Gastroesophageal sphincter (tissue), 4 donors: ENCODE results near the gene SMARCAL1. TPM values are rescaled to one million over a fixed set of nuclear protein-coding genes. Genes with fewer than 3 reads are reported as not detected.

Source experiments
- ATAC-seq: fragments of 150-250 bp; one replicate; pipeline ENCODE4 v1.9.1; 2016; ENCODE audit warnings: mild to moderate bottlenecking, moderate library complexity
- H3K27ac ChIP-seq, 4 donors: fragments of 200-600 bp; sonication (generic) in 3 of 4; 1 replicate in 3 of 4; 2 replicates in 1 of 4; pipeline ENCODE4 v1.5.1; 2016 to 2019
- H3K27me3 ChIP-seq: fragments of 200-600 bp; sonication (generic); one replicate; pipeline ENCODE4 v1.5.1; 2019
- H3K36me3 ChIP-seq, 2 donors: fragments of 200-600 bp; sonication (generic); one replicate each; pipeline ENCODE4 v1.5.1; 2019; ENCODE audit warnings: control low read depth in 1 of 2
- H3K4me1 ChIP-seq, 3 donors: fragments of 200-600 bp; sonication (generic); 1 replicate in 2 of 3; 2 replicates in 1 of 3; pipeline ENCODE4 v1.5.1; 2016 to 2019; ENCODE audit warnings: control low read depth in 2 of 3
- H3K4me3 ChIP-seq, 2 donors: fragments of 200-600 bp; sonication (generic); one replicate each; pipeline ENCODE4 v1.5.1; 2019; ENCODE audit warnings: mild to moderate bottlenecking in 1 of 2, moderate library complexity in 1 of 2
- H3K9me3 ChIP-seq, 3 donors: fragments of 200-600 bp; sonication (generic); one replicate each; pipeline ENCODE4 v1.5.1; 2017 to 2019; ENCODE audit warnings: control low read depth in 2 of 3
- EP300 ChIP-seq: sonication (generic); formaldehyde crosslinking; IDR thresholded peaks from one replicate; pipeline ENCODE4 v1.6.1; 2017; ENCODE audit warnings: antibody characterized with exemption, mild to moderate bottlenecking
- POLR2A ChIP-seq, 2 donors: fragments of 450-650 bp; IDR thresholded peaks; one replicate each; pipeline ENCODE4 v1.6.1; 2017; ENCODE audit warnings: antibody characterized with exemption in 2 of 2, mild to moderate bottlenecking in 2 of 2, moderate library complexity in 1 of 2
- POLR2AphosphoS5 ChIP-seq: sonication (generic); formaldehyde crosslinking; IDR thresholded peaks from one replicate; pipeline ENCODE4 v1.6.1; 2017; ENCODE audit warnings: antibody characterized with exemption
- WGBS, 2 donors: methylation state at CpG; one replicate each; pipeline ENCODE4 v1.1.5; 2018; ENCODE audit warnings: low coverage in 1 of 2; 5-methylcytosine and 5-hydroxymethylcytosine counted together
- total RNA-seq, 4 donors: library from RNA; depleted of rRNA; stranded (reverse); fragments of >200 nt; gene quantifications; one replicate each; pipeline ENCODE4 v1.1.0, GENCODE V29; 2016
- TF ChIP-seq, protein P1 (sequence below), 4 experiments: fragments of 200-600 bp in 2 of 4; fragments of 450-650 bp in 2 of 4; sonication (generic) in 1 of 4; IDR thresholded peaks; one replicate each; pipeline ENCODE4 v1.5.1; 2017 to 2019; ENCODE audit warnings: antibody characterized with exemption in 4 of 4, mild to moderate bottlenecking in 2 of 4, moderate library complexity in 2 of 4

Gene SMARCAL1
- total RNA-seq, 4 donors from 2014 or later, result 7.5 to 14.7 (median 10.7) TPM

GRCh38 chr2:216480221-216480620 is 67.9 kb downstream of the SMARCAL1 start:
- Histone ChIP-seq H3K27me3 (no peaks in the 10 kb centered on the region), H3K36me3 (peaks cover 0 to 84% of the 10 kb centered on the region in 2 donors), H3K4me1 (no peaks in the 10 kb centered on the region), H3K27ac (no peak overlapping the region), H3K9me3 (no peaks in the 10 kb centered on the region), H3K4me3 (no peak overlapping the region)
- 60 to 82% methylated on average over 1 to 3 of the region's 3 CpGs for WGBS, 2 donors
- TF ChIP-seq POLR2AphosphoS5 (no peak), EP300 (no peak), POLR2A (IDR thresholded peaks at IDR 0.05) (no peak)
- TF ChIP-seq, protein P1, sequence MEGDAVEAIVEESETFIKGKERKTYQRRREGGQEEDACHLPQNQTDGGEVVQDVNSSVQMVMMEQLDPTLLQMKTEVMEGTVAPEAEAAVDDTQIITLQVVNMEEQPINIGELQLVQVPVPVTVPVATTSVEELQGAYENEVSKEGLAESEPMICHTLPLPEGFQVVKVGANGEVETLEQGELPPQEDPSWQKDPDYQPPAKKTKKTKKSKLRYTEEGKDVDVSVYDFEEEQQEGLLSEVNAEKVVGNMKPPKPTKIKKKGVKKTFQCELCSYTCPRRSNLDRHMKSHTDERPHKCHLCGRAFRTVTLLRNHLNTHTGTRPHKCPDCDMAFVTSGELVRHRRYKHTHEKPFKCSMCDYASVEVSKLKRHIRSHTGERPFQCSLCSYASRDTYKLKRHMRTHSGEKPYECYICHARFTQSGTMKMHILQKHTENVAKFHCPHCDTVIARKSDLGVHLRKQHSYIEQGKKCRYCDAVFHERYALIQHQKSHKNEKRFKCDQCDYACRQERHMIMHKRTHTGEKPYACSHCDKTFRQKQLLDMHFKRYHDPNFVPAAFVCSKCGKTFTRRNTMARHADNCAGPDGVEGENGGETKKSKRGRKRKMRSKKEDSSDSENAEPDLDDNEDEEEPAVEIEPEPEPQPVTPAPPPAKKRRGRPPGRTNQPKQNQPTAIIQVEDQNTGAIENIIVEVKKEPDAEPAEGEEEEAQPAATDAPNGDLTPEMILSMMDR (IDR thresholded peaks at IDR 0.05), result no peak
- ATAC-seq, result no peak

DNA sequence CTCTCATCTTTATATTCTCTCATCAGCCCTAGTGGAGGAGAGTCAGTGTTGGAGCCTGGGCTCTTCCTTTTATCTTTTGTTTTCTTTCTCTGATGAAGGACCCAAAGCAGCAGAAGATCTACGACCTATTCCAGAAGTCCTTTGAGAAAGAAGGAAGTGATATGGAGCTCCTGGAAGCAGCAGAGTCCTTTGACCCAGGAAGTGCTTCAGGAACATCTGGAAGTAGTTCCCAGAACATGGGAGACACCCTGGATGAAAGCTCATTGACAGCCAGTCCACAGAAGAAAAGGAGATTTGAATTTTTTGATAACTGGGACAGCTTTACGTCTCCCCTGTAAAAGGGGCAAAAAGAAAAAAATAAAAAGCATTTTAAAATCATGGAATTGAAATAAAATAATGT is 70.4 kb downstream of the SMARCAL1 start:
- Histone ChIP-seq H3K4me1 (no peaks in the 10 kb centered on the region), H3K36me3 (peaks cover 0 to 60% of the 10 kb centered on the region in 2 donors), H3K27me3 (no peaks in the 10 kb centered on the region), H3K27ac (no peak overlapping the region), H3K4me3 (no peak overlapping the region), H3K9me3 (no peaks in the 10 kb centered on the region)
- 80 to 100% methylated on average over 1 to 2 of the region's 2 CpGs for WGBS, 2 donors
- TF ChIP-seq POLR2AphosphoS5 (no peak), EP300 (no peak), POLR2A (IDR thresholded peaks at IDR 0.05) (no peak)
- TF ChIP-seq, protein P1 (IDR thresholded peaks at IDR 0.05), result no peak
- ATAC-seq, result no peak

- Histone ChIP-seq H3K4me1 (no peaks in the 10 kb centered on the region), H3K9me3 (no peaks in the 10 kb centered on the region), H3K4me3 (no peak overlapping the region), H3K36me3 (peaks cover 0 to 34% of the 10 kb centered on the region in 2 donors), H3K27me3 (no peaks in the 10 kb centered on the region), H3K27ac (no peak overlapping the region)
- no peak for ATAC-seq
- TF ChIP-seq POLR2AphosphoS5, result no peak
- no peak for TF ChIP-seq POLR2A (IDR thresholded peaks at IDR 0.05)
- TF ChIP-seq, protein P1 (IDR thresholded peaks at IDR 0.05), result no peak
- no peak for TF ChIP-seq EP300
- 100% methylated on average over 1 of the region's 3 CpGs; no CpG with 5 or more reads in 1 of the 2 donors for WGBS, 2 donors
Measured at GRCh38 chr2:216485237-216485636, 73.0 kb downstream of the SMARCAL1 start.

- TF ChIP-seq POLR2A (IDR thresholded peaks at IDR 0.05), result no peak
- TF ChIP-seq EP300, result no peak
- TF ChIP-seq, protein P1 (IDR thresholded peaks at IDR 0.05), result no peak
- no peak for TF ChIP-seq POLR2AphosphoS5
- Histone ChIP-seq H3K36me3 (peaks cover 0 to 29% of the 10 kb centered on the region in 2 donors), H3K27ac (no peak overlapping the region), H3K27me3 (no peaks in the 10 kb centered on the region), H3K4me1 (no peaks in the 10 kb centered on the region), H3K4me3 (no peak overlapping the region), H3K9me3 (no peaks in the 10 kb centered on the region)
- ATAC-seq, result peak; percentile 26
- WGBS, 2 donors, result 55 to 71% methylated on average over 4 to 5 of the region's 5 CpGs
Measured at GRCh38 chr2:216485745-216486144, 73.5 kb downstream of the SMARCAL1 start.

DNA sequence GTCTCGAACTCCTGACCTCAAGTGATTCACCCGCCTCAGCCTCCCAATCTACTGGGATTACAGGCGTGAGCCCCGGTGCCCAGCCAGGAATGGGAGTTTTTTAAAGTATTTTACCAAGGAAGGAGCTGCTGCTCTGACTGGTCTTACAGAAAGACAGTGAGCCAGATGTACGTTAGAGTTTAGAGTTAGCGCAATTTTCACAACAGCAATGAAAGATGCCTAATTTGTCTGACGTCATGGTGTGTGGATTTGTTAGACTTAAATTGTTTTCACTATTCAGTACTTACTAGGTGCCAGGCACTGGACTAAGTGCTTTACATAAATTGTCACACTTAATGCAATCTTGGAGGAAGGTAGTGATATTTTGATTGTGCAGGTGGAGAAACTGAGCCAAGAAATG is 74.0 kb downstream of the SMARCAL1 start:
- no peak overlapping the region for H3K4me3 ChIP-seq
- no peaks in the 10 kb centered on the region for H3K27me3 ChIP-seq
- WGBS, 2 donors, result 84 to 100% methylated on average over 1 to 7 of the region's 7 CpGs
- peaks cover 0 to 24% of the 10 kb centered on the region in 2 donors for H3K36me3 ChIP-seq
- no peak for ATAC-seq
- no peak for TF ChIP-seq EP300
- no peak for TF ChIP-seq POLR2A (IDR thresholded peaks at IDR 0.05)
- TF ChIP-seq, protein P1 (IDR thresholded peaks at IDR 0.05), result no peak
- no peak for TF ChIP-seq POLR2AphosphoS5
- no peaks in the 10 kb centered on the region for H3K9me3 ChIP-seq
- H3K4me1 ChIP-seq, result no peaks in the 10 kb centered on the region
- H3K27ac ChIP-seq, result no peak overlapping the region
